ENCODE measurements around the gene LRRC63. TPM values are rescaled to one million over a fixed set of nuclear protein-coding genes. Genes with fewer than 3 reads are reported as not detected.
"Not testable (repeated sequence)": the region's sequence is repeated elsewhere in the genome, so short reads cannot be mapped to it uniquely, and the experiment has no call there.

LRRC63 gene
- total RNA-seq (under 1 TPM; 0.43 to 0.82 (median 0.54) TPM), total RNA-seq (0 to 3.0 (median 0.68) reads per million in 29 experiments)
- 0.88 TPM for total RNA-seq (2013)

- Mint-ChIP-seq H3K4me1 (peaks cover 24 to 31% (median 26%) of the 10 kb centered on the region in 3 donors), H3K9me3 (no peaks in the 10 kb centered on the region), H3K27ac (peak within 1 kb of the TSS; percentile 93 to 96), H3K36me3 (no peaks in the 10 kb centered on the region), H3K4me3 (peak within 1 kb of the TSS; percentile 89 to 96 (median 93)), H3K27me3 (no peaks in the 10 kb centered on the region)
- ATAC-seq (replicated peaks in 1 of 4) (peak; percentile 91 to 100 (median 99)), DNase-seq (peak; percentile 63 to 87 (median 77))
- no peaks in the 10 kb centered on the region for H3K9me3 ChIP-seq
- H3K27me3 ChIP-seq (replicated peaks in 1 of 2; ENCODE audit: control insufficient read depth in 2 of 2, extremely low read depth in 1 of 2, insufficient read depth in 2 of 2, low read length in 1 of 2) = no peaks in the 10 kb centered on the region
- no peaks in the 10 kb centered on the region for H3K36me3 ChIP-seq (ENCODE audit: control insufficient read depth in 2 of 2, extremely low read depth in 1 of 2, insufficient read depth in 1 of 2, low read length in 1 of 2)
- H3K4me1 ChIP-seq (ENCODE audit: control insufficient read depth in 1 of 2, extremely low read depth in 1 of 2, insufficient read depth in 2 of 2, low read length in 2 of 2) = peaks cover 5 to 7% of the 10 kb centered on the region in 2 experiments
- CTCF ChIA-PET = interaction anchor here (0.8 to 2.2 kb wide), 15 partner anchors 9 to 110 kb away, joined by 3 to 23 read pairs (median 5); partner anchors contain the start of gene LCP1 (in 1 of the 2)
- peak within 1 kb of the TSS; percentile 65 to 76 for H3K4me3 ChIP-seq (ENCODE audit: control insufficient read depth in 1 of 2, extremely low read depth in 1 of 2, low read length in 1 of 2)
- WGBS (ENCODE audit: insufficient coverage) = 1% methylated on average over 43 of the region's 53 CpGs
- POLR2A ChIA-PET = interaction anchor here (0.6 to 1.2 kb wide), 9 partner anchors 9 to 84 kb away, joined by 3 to 10 read pairs (median 6); partner anchors contain the start of gene LCP1 (in 1 of the 2)
- peak within 1 kb of the TSS; percentile 86 for H3K27ac ChIP-seq (ENCODE audit: low read length)
Measured at GRCh38 chr13:46211483-46212351, at the start of gene LRRC63. Gene LRRC63, plus strand, starts transcription at chr13:46211928. Its CDS starts 1,107 bp downstream, at chr13:46213035.

- H3K27me3 Mint-ChIP-seq; H3K27me3 ChIP-seq (replicated peaks in 1 of 2; ENCODE audit: control insufficient read depth in 2 of 2, extremely low read depth in 1 of 2, insufficient read depth in 2 of 2, low read length in 1 of 2); ATAC-seq (replicated peaks in 1 of 4); POLR2A ChIA-PET; H3K4me3 ChIP-seq (ENCODE audit: control insufficient read depth in 1 of 2, extremely low read depth in 1 of 2, low read length in 1 of 2); DNase-seq; H3K9me3 Mint-ChIP-seq; H3K4me3 Mint-ChIP-seq; H3K9me3 ChIP-seq; H3K27ac ChIP-seq (ENCODE audit: low read length): not testable (repeated sequence)
- peaks cover 48 to 51% of the 10 kb centered on the region in 2 experiments for H3K4me1 ChIP-seq (ENCODE audit: control insufficient read depth in 1 of 2, extremely low read depth in 1 of 2, insufficient read depth in 2 of 2, low read length in 2 of 2)
- 100% methylated on average over 7 of the region's 36 CpGs for WGBS (ENCODE audit: insufficient coverage)
- peaks cover 2 to 34% of the 10 kb centered on the region in 2 donors for H3K36me3 ChIP-seq (ENCODE audit: control insufficient read depth in 2 of 2, extremely low read depth in 1 of 2, insufficient read depth in 1 of 2, low read length in 1 of 2)
- Mint-ChIP-seq H3K27ac (peak overlapping the region in 1 of 2 donors; percentile 98), H3K4me1 (peaks cover 71 to 80% (median 80%) of the 10 kb centered on the region in 3 donors), H3K36me3 (peaks cover 38% of the 10 kb centered on the region)
- CTCF ChIA-PET = interaction anchor here (1.6 to 6.3 kb wide), 4 partner anchors 8 to 133 kb away, joined by 11 to 73 read pairs (median 18); no protein-coding TSS in a partner anchor
Measured at GRCh38 chr13:46162741-46163140, 49.0 kb upstream of the LRRC63 start.

GRCh38 chr13:46164661-46165060 lies 47.1 kb upstream of the LRRC63 start:
- peaks cover 79 to 87% (median 86%) of the 10 kb centered on the region in 3 donors for H3K4me1 Mint-ChIP-seq
- ChIA-PET CTCF (interaction anchor here in 1 of 2 donors (0.9 to 1.0 kb wide), 2 partner anchors 12 to 20 kb away, joined by 3 to 4 read pairs; no protein-coding TSS in a partner anchor), POLR2A (interaction anchor here in 1 of 2 donors (1.5 kb wide), 1 partner anchor 17 kb away, joined by 12 read pairs; the partner anchor contains the start of gene LCP1)
- no peaks in the 10 kb centered on the region for H3K27me3 ChIP-seq (replicated peaks in 1 of 2; ENCODE audit: control insufficient read depth in 2 of 2, extremely low read depth in 1 of 2, insufficient read depth in 2 of 2, low read length in 1 of 2)
- peaks cover 64 to 65% of the 10 kb centered on the region in 2 experiments for H3K4me1 ChIP-seq (ENCODE audit: control insufficient read depth in 1 of 2, extremely low read depth in 1 of 2, insufficient read depth in 2 of 2, low read length in 2 of 2)
- H3K9me3 Mint-ChIP-seq = no peaks in the 10 kb centered on the region
- H3K4me3 ChIP-seq (ENCODE audit: control insufficient read depth in 1 of 2, extremely low read depth in 1 of 2, low read length in 1 of 2) = no peak overlapping the region
- H3K36me3 Mint-ChIP-seq = peaks cover 19% of the 10 kb centered on the region
- H3K27ac ChIP-seq (ENCODE audit: low read length) = peak overlapping the region; percentile 83
- H3K27ac Mint-ChIP-seq = peak overlapping the region; percentile 85 to 93
- H3K27me3 Mint-ChIP-seq = no peaks in the 10 kb centered on the region
- H3K9me3 ChIP-seq = no peaks in the 10 kb centered on the region
- DNase-seq (no peak), ATAC-seq (replicated peaks in 1 of 4) (no peak)
- peaks cover 0 to 20% of the 10 kb centered on the region in 2 donors for H3K36me3 ChIP-seq (ENCODE audit: control insufficient read depth in 2 of 2, extremely low read depth in 1 of 2, insufficient read depth in 1 of 2, low read length in 1 of 2)
- H3K4me3 Mint-ChIP-seq = peak overlapping the region; percentile 5 to 69 (median 39)

DNA sequence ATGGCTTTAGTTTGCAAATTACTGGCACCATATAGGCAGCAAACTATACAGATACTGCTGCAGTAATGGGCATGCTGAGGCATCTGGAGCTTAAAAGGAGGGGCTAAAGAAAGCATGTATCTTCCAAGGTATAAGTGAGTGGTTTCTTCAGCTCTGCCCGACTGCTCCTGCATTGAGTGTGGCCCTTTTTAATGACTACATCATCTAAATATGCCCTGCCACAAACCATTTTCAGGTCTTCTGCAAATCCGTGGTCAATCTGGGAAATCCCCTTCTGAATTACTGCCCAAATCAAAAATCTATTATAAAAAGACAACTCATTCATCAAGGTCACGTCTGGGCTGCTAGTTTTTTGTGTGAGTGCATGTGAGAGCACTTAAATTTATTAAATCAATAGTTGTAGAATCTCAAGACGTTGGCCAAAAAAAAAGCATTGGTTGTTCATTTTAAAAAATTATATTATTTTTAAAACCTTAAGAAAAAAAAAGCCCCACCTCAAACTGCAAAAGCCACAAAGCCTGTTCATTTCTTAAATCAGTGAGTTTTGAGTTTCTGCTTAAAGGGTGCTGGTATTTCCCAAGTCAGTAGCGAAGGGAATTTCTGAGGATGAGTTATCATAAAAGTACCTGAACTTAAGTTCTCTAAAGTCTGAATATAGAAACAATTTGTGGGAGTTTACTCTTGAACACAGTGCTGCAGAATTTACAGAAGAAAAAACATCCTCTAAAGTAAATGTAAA lies 46.1 kb upstream of the LRRC63 start:
- H3K9me3 Mint-ChIP-seq = no peaks in the 10 kb centered on the region
- Histone ChIP-seq H3K36me3 (ENCODE audit: control insufficient read depth in 2 of 2, extremely low read depth in 1 of 2, insufficient read depth in 1 of 2, low read length in 1 of 2) (peaks cover 4 to 16% of the 10 kb centered on the region in 2 donors), H3K4me3 (ENCODE audit: control insufficient read depth in 1 of 2, extremely low read depth in 1 of 2, low read length in 1 of 2) (no peak overlapping the region), H3K27ac (ENCODE audit: low read length) (peak overlapping the region; percentile 83), H3K27me3 (replicated peaks in 1 of 2; ENCODE audit: control insufficient read depth in 2 of 2, extremely low read depth in 1 of 2, insufficient read depth in 2 of 2, low read length in 1 of 2) (no peaks in the 10 kb centered on the region), H3K4me1 (ENCODE audit: control insufficient read depth in 1 of 2, extremely low read depth in 1 of 2, insufficient read depth in 2 of 2, low read length in 2 of 2) (peaks cover 64 to 65% of the 10 kb centered on the region in 2 experiments), H3K9me3 (no peaks in the 10 kb centered on the region)
- CTCF ChIA-PET = interaction anchor here in 1 of 2 donors (0.9 to 1.6 kb wide), 2 partner anchors 11 to 45 kb away, joined by 4 read pairs; no protein-coding TSS in a partner anchor
- peak overlapping the region; percentile 38 to 56 (median 54) for H3K4me3 Mint-ChIP-seq
- H3K4me1 Mint-ChIP-seq = peaks cover 79 to 87% (median 86%) of the 10 kb centered on the region in 3 donors
- H3K27ac Mint-ChIP-seq = peak overlapping the region; percentile 87 to 93
- DNase-seq (peak in 1 of 35 experiments; percentile 69), ATAC-seq (replicated peaks in 1 of 4) (peak in 1 of 4 experiments; percentile 15)
- H3K27me3 Mint-ChIP-seq = no peaks in the 10 kb centered on the region
- WGBS (ENCODE audit: insufficient coverage) = no CpG with 5 or more reads among the region's 5 CpGs
- H3K36me3 Mint-ChIP-seq = peaks cover 19% of the 10 kb centered on the region
- POLR2A ChIA-PET = interaction anchor here in 1 of 2 donors (0.5 to 1.5 kb wide), 3 partner anchors 9 to 16 kb away, joined by 3 to 12 read pairs (median 8); partner anchors contain the start of gene LCP1

DNA sequence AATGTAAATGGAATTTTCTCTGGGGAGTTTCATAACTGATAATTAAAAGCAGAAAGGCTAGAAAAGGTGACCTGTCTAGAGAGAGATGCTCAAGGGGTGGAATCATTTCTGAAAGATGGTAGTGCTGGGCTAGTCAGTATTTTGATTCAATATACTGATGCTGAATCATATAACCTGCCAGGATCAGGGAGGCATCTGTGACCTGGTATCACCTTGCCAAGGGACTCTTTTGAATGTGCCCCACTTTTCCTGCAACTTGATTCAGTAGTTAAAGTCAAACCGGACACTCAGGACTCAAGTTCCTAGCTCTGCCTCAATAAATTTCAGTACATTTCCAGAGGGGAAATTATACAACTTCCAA lies 45.5 kb upstream of the LRRC63 start:
- 20% methylated on average over 1 of the region's 1 CpG for WGBS (ENCODE audit: insufficient coverage)
- Mint-ChIP-seq H3K4me3 (peak overlapping the region; percentile 32 to 56 (median 54)), H3K27me3 (no peaks in the 10 kb centered on the region), H3K36me3 (peaks cover 19% of the 10 kb centered on the region), H3K4me1 (peaks cover 80 to 88% (median 86%) of the 10 kb centered on the region in 3 donors), H3K9me3 (no peaks in the 10 kb centered on the region), H3K27ac (peak overlapping the region; percentile 87 to 93)
- no peak for ATAC-seq (replicated peaks in 1 of 4)
- CTCF ChIA-PET = interaction anchor here in 1 of 2 donors (0.8 to 2.7 kb wide), 4 partner anchors 10 to 45 kb away, joined by 3 to 16 read pairs (median 9); no protein-coding TSS in a partner anchor
- Histone ChIP-seq H3K4me3 (ENCODE audit: control insufficient read depth in 1 of 2, extremely low read depth in 1 of 2, low read length in 1 of 2) (no peak overlapping the region), H3K4me1 (ENCODE audit: control insufficient read depth in 1 of 2, extremely low read depth in 1 of 2, insufficient read depth in 2 of 2, low read length in 2 of 2) (peaks cover 66 to 68% of the 10 kb centered on the region in 2 experiments), H3K27ac (ENCODE audit: low read length) (peak overlapping the region; percentile 83), H3K9me3 (no peaks in the 10 kb centered on the region), H3K27me3 (replicated peaks in 1 of 2; ENCODE audit: control insufficient read depth in 2 of 2, extremely low read depth in 1 of 2, insufficient read depth in 2 of 2, low read length in 1 of 2) (no peaks in the 10 kb centered on the region), H3K36me3 (ENCODE audit: control insufficient read depth in 2 of 2, extremely low read depth in 1 of 2, insufficient read depth in 1 of 2, low read length in 1 of 2) (peaks cover 4 to 16% of the 10 kb centered on the region in 2 donors)
- DNase-seq = no peak
- POLR2A ChIA-PET = interaction anchor here in 1 of 2 donors (0.6 kb wide), 1 partner anchor 8 kb away, joined by 8 read pairs; no protein-coding TSS in a partner anchor

Measured in T-cell (primary cell).